Measurements from ENCODE around the gene GRID1. TPM values are rescaled to one million over a fixed set of nuclear protein-coding genes. Genes with fewer than 3 reads are reported as not detected.

The GRID1 gene
- total RNA-seq, 1 experiment from 2014 or later, result 0.07 TPM

- Histone ChIP-seq H3K36me3 (ENCODE audit: insufficient read depth, low read length) (no peaks in the 10 kb centered on the region), H3K9me3 (ENCODE audit: low read length) (no peaks in the 10 kb centered on the region), H3K4me3 (ENCODE audit: low read length) (no peak overlapping the region), H3K27ac (ENCODE audit: low read length) (no peak overlapping the region), H3K79me2 (ENCODE audit: low read length) (no peaks in the 10 kb centered on the region), H3K9ac (ENCODE audit: low read length) (no peak overlapping the region), H2AFZ (ENCODE audit: low read length) (no peak overlapping the region), H3K4me2 (ENCODE audit: low read depth, low read length, poor library complexity, severe bottlenecking) (no peak overlapping the region), H3K27me3 (ENCODE audit: low read length) (no peaks in the 10 kb centered on the region), H3K4me1 (ENCODE audit: low read length) (no peaks in the 10 kb centered on the region), H3K9me2 (replicated peaks; ENCODE audit: insufficient read depth, low read length) (no peaks in the 10 kb centered on the region), H4K20me1 (ENCODE audit: insufficient read depth, low read depth, low read length) (no peaks in the 10 kb centered on the region)
- no peak for DNase-seq
Measured at GRCh38 chr10:86224354-86225102, 142.1 kb downstream of the GRID1 start.

DNA sequence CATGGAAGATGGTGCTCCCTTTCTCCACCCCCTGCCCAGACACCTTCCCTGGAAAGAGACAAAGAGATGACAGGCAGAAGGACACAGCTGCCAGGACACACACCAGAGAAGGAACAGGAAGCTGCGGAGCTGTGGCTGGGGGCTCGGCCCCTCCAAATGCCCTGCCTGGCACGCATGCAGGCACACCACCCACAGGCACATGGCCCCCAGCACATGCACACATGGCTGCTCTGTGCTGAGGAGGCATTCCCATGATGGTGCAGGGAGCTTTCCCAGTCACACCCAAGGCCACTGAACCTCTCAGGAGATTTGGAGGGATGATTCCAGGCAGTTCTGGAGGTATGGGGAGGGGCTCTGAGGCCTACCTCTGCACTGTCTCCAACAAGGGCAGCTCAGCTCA, 143.3 kb downstream of the GRID1 start:
- no peaks in the 10 kb centered on the region for H3K9me2 ChIP-seq (replicated peaks; ENCODE audit: insufficient read depth, low read length)
- H3K79me2 ChIP-seq (ENCODE audit: low read length), result no peaks in the 10 kb centered on the region
- H4K20me1 ChIP-seq (ENCODE audit: insufficient read depth, low read depth, low read length), result no peaks in the 10 kb centered on the region
- H3K9ac ChIP-seq (ENCODE audit: low read length), result no peak overlapping the region
- H3K4me3 ChIP-seq (ENCODE audit: low read length), result no peak overlapping the region
- no peak overlapping the region for H2AFZ ChIP-seq (ENCODE audit: low read length)
- no peaks in the 10 kb centered on the region for H3K36me3 ChIP-seq (ENCODE audit: insufficient read depth, low read length)
- H3K4me2 ChIP-seq (ENCODE audit: low read depth, low read length, poor library complexity, severe bottlenecking), result no peak overlapping the region
- no peaks in the 10 kb centered on the region for H3K27me3 ChIP-seq (ENCODE audit: low read length)
- no peaks in the 10 kb centered on the region for H3K9me3 ChIP-seq (ENCODE audit: low read length)
- H3K4me1 ChIP-seq (ENCODE audit: low read length), result no peaks in the 10 kb centered on the region
- no peak overlapping the region for H3K27ac ChIP-seq (ENCODE audit: low read length)
- DNase-seq, result no peak

DNA sequence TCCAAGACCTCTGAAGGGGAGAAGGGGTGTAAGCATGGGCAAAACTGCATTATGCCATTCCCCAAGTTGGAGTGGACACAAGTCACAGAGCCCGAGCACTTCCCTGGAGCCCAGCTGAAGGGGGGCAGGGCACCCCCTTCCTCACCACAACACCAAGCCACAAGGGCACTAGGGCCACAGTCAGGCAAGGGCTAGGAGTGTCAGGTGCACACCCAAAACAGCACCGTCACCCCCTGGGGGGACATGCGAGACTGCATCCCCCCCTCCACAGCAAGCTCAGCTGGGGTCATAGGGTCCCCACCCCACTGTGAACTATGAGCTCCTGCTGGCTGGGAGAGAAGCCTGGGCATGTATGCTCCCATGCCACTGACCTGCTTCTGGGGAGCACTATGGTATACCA, 143.9 kb downstream of the GRID1 start:
- Histone ChIP-seq H3K9ac (ENCODE audit: low read length) (no peak overlapping the region), H3K4me3 (ENCODE audit: low read length) (no peak overlapping the region), H3K9me3 (ENCODE audit: low read length) (no peaks in the 10 kb centered on the region), H3K27me3 (ENCODE audit: low read length) (no peaks in the 10 kb centered on the region), H3K27ac (ENCODE audit: low read length) (no peak overlapping the region), H3K36me3 (ENCODE audit: insufficient read depth, low read length) (no peaks in the 10 kb centered on the region), H4K20me1 (ENCODE audit: insufficient read depth, low read depth, low read length) (no peaks in the 10 kb centered on the region), H2AFZ (ENCODE audit: low read length) (no peak overlapping the region), H3K9me2 (replicated peaks; ENCODE audit: insufficient read depth, low read length) (no peaks in the 10 kb centered on the region), H3K4me1 (ENCODE audit: low read length) (no peaks in the 10 kb centered on the region), H3K79me2 (ENCODE audit: low read length) (no peaks in the 10 kb centered on the region), H3K4me2 (ENCODE audit: low read depth, low read length, poor library complexity, severe bottlenecking) (no peak overlapping the region)
- no peak for DNase-seq

- no peak overlapping the region for H2AFZ ChIP-seq (ENCODE audit: low read length)
- H3K4me3 ChIP-seq (ENCODE audit: low read length), result no peak overlapping the region
- no peaks in the 10 kb centered on the region for H4K20me1 ChIP-seq (ENCODE audit: insufficient read depth, low read depth, low read length)
- no peaks in the 10 kb centered on the region for H3K79me2 ChIP-seq (ENCODE audit: low read length)
- H3K4me2 ChIP-seq (ENCODE audit: low read depth, low read length, poor library complexity, severe bottlenecking), result no peak overlapping the region
- DNase-seq, result no peak
- no peaks in the 10 kb centered on the region for H3K36me3 ChIP-seq (ENCODE audit: insufficient read depth, low read length)
- no peaks in the 10 kb centered on the region for H3K27me3 ChIP-seq (ENCODE audit: low read length)
- H3K9ac ChIP-seq (ENCODE audit: low read length), result no peak overlapping the region
- H3K4me1 ChIP-seq (ENCODE audit: low read length), result no peaks in the 10 kb centered on the region
- no peaks in the 10 kb centered on the region for H3K9me3 ChIP-seq (ENCODE audit: low read length)
- no peaks in the 10 kb centered on the region for H3K9me2 ChIP-seq (replicated peaks; ENCODE audit: insufficient read depth, low read length)
- H3K27ac ChIP-seq (ENCODE audit: low read length), result no peak overlapping the region
Measured at GRCh38 chr10:86222336-86222650, 144.3 kb downstream of the GRID1 start.

GRCh38 chr10:86221442-86222335, 144.9 kb downstream of the GRID1 start:
- no peaks in the 10 kb centered on the region for H3K9me2 ChIP-seq (replicated peaks; ENCODE audit: insufficient read depth, low read length)
- H3K4me2 ChIP-seq (ENCODE audit: low read depth, low read length, poor library complexity, severe bottlenecking), result no peak overlapping the region

DNA sequence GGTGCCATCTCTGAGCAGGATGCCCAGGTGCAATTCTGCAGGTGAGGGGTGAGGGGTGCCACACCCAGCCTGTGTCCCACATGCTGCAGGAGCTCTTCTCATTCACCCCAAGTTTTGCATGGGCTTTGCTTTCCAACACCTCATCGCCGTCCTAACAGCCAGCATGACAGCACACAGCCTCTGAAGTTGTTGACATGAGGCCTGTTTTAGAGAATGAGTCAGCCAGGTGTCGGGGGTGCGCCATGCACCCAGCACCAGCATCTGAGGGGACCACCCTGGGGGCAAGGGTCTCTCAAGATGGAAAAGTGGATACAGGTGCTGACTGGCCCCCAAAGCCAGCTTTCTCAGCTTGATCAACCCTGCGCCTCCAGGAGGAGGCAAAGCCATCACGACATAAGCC, 146.0 kb downstream of the GRID1 start:
- Histone ChIP-seq H2AFZ (ENCODE audit: low read length) (no peak overlapping the region), H3K4me1 (ENCODE audit: low read length) (no peaks in the 10 kb centered on the region), H3K9me3 (ENCODE audit: low read length) (no peaks in the 10 kb centered on the region), H4K20me1 (ENCODE audit: insufficient read depth, low read depth, low read length) (no peaks in the 10 kb centered on the region), H3K27me3 (ENCODE audit: low read length) (no peaks in the 10 kb centered on the region), H3K4me3 (ENCODE audit: low read length) (no peak overlapping the region), H3K79me2 (ENCODE audit: low read length) (no peaks in the 10 kb centered on the region), H3K4me2 (ENCODE audit: low read depth, low read length, poor library complexity, severe bottlenecking) (no peak overlapping the region), H3K9me2 (replicated peaks; ENCODE audit: insufficient read depth, low read length) (no peaks in the 10 kb centered on the region), H3K9ac (ENCODE audit: low read length) (no peak overlapping the region), H3K36me3 (ENCODE audit: insufficient read depth, low read length) (no peaks in the 10 kb centered on the region), H3K27ac (ENCODE audit: low read length) (no peak overlapping the region)
- DNase-seq, result no peak

More at GRCh38 chr10:86221442-86222335, 144.9 kb downstream of the GRID1 start:
- no peak for DNase-seq
- Histone ChIP-seq H3K4me3 (ENCODE audit: low read length) (no peak overlapping the region), H3K4me1 (ENCODE audit: low read length) (no peaks in the 10 kb centered on the region), H4K20me1 (ENCODE audit: insufficient read depth, low read depth, low read length) (no peaks in the 10 kb centered on the region), H3K79me2 (ENCODE audit: low read length) (no peaks in the 10 kb centered on the region), H2AFZ (ENCODE audit: low read length) (no peak overlapping the region), H3K27ac (ENCODE audit: low read length) (no peak overlapping the region), H3K27me3 (ENCODE audit: low read length) (no peaks in the 10 kb centered on the region), H3K9me3 (ENCODE audit: low read length) (no peaks in the 10 kb centered on the region), H3K9ac (ENCODE audit: low read length) (no peak overlapping the region), H3K36me3 (ENCODE audit: insufficient read depth, low read length) (no peaks in the 10 kb centered on the region)

DNA sequence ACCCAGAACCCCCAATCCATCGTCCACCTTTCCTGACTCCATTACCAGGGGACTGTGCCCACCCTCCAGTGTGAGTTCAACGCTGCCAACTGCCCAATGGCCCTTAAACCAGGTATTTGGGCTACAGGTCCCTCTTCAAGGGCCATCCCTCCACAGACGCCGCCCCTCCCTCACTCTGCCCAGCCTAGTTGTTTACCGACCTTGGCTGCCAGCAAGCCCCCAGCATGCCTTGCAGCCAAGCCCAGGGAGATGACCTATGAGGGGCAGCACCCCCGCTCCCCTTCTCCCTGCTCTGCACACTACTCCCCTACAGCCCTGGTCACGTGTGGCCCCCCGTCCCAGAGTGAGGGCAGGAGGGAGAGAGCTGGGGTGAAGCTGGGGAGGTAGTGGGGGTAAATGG, 147.3 kb downstream of the GRID1 start:
- H3K4me2 ChIP-seq (ENCODE audit: low read depth, low read length, poor library complexity, severe bottlenecking), result no peak overlapping the region
- no peak for DNase-seq
- H3K4me3 ChIP-seq (ENCODE audit: low read length), result no peak overlapping the region
- no peak overlapping the region for H3K27ac ChIP-seq (ENCODE audit: low read length)
- no peaks in the 10 kb centered on the region for H3K9me3 ChIP-seq (ENCODE audit: low read length)
- H3K27me3 ChIP-seq (ENCODE audit: low read length), result no peaks in the 10 kb centered on the region
- H3K36me3 ChIP-seq (ENCODE audit: insufficient read depth, low read length), result no peaks in the 10 kb centered on the region
- H3K79me2 ChIP-seq (ENCODE audit: low read length), result no peaks in the 10 kb centered on the region
- no peaks in the 10 kb centered on the region for H3K9me2 ChIP-seq (replicated peaks; ENCODE audit: insufficient read depth, low read length)
- H3K4me1 ChIP-seq (ENCODE audit: low read length), result no peaks in the 10 kb centered on the region
- H2AFZ ChIP-seq (ENCODE audit: low read length), result no peak overlapping the region
- H4K20me1 ChIP-seq (ENCODE audit: insufficient read depth, low read depth, low read length), result no peaks in the 10 kb centered on the region
- no peak overlapping the region for H3K9ac ChIP-seq (ENCODE audit: low read length)

- no peaks in the 10 kb centered on the region for H3K27me3 ChIP-seq (ENCODE audit: low read length)
- no peaks in the 10 kb centered on the region for H3K9me3 ChIP-seq (ENCODE audit: low read length)
- no peaks in the 10 kb centered on the region for H3K9me2 ChIP-seq (replicated peaks; ENCODE audit: insufficient read depth, low read length)
- H3K27ac ChIP-seq (ENCODE audit: low read length), result no peak overlapping the region
- H3K4me3 ChIP-seq (ENCODE audit: low read length), result no peak overlapping the region
- no peak overlapping the region for H2AFZ ChIP-seq (ENCODE audit: low read length)
- DNase-seq, result no peak
- no peaks in the 10 kb centered on the region for H3K79me2 ChIP-seq (ENCODE audit: low read length)
- H4K20me1 ChIP-seq (ENCODE audit: insufficient read depth, low read depth, low read length), result no peaks in the 10 kb centered on the region
- H3K4me2 ChIP-seq (ENCODE audit: low read depth, low read length, poor library complexity, severe bottlenecking), result no peak overlapping the region
- H3K36me3 ChIP-seq (ENCODE audit: insufficient read depth, low read length), result no peaks in the 10 kb centered on the region
- H3K4me1 ChIP-seq (ENCODE audit: low read length), result no peaks in the 10 kb centered on the region
- H3K9ac ChIP-seq (ENCODE audit: low read length), result no peak overlapping the region
Measured at GRCh38 chr10:86218842-86219241, 147.8 kb downstream of the GRID1 start.

All from Karpas-422 (cell line).